Measurements from ENCODE around the gene SKI. TPM values are rescaled to one million over a fixed set of nuclear protein-coding genes. Genes with fewer than 3 reads are reported as not detected.

Gene SKI
- total and polyA plus RNA-seq, 9 of the 15 experiments (the other 6 are each of a cell fraction or from before 2014, with no cell fraction given), result 0.10 to 60.5 (median 4.6) TPM

DNA sequence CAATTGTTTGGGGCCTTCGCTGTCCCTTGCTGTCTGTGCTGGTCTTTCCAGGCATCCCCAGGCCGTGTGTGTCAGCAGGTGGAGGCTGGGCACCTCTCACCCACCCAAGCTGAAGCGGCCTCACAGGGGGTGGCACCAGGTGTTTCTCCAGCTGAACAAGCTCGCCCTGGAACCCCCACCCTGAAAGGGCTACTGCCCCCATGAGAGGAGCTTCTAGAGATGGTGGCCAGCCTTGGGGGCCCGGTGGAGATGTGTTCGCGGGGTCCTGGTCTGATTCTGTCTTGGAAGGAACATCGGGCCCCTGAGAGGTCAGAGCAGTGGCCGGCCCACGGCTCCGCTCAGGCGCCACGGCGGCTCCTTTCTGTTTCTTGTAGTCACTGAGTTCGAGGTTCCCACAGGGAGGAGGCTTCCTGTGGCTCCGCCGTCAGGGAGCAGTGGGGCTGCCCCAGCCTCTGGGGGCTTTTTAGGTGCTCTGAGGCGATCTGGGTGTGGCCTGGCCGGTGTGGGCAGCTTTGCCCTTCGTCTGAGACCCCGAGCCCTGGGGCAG is 46.9 kb downstream of the SKI start:
- peaks cover 98% of the 10 kb centered on the region for H3K79me2 ChIP-seq (ENCODE audit: control insufficient read depth, insufficient read depth, low read length)
- in situ Hi-C loops (cut with MboI) (no loop called here), intact Hi-C loops (cut with micrococcal nuclease) (no loop called here)
- DNase-seq (ENCODE audit: extremely low read depth in 1 of 4, low spot score in 3 of 4), result no peak
- ChIA-PET CTCF (ENCODE audit: low intra/inter-chr PET ratio) (no interaction called here), POLR2A (interaction anchor here (0.6 to 1.8 kb wide), 4 partner anchors 9 to 40 kb away, joined by 3 to 6 read pairs (median 4); no protein-coding TSS in a partner anchor)
- peaks cover 16% of the 10 kb centered on the region for H3K9me1 ChIP-seq (ENCODE audit: control insufficient read depth, insufficient read depth, low read length)
- H2AFZ ChIP-seq (ENCODE audit: low read depth, low read length), result no peak overlapping the region
- ATAC-seq, result no peak; the same call in 1 of the 3 replicates
- FAIRE-seq, result no peak
- peaks cover 2% of the 10 kb centered on the region for H3K9me3 ChIP-seq (replicated peaks; ENCODE audit: control insufficient read depth, insufficient read depth, low read depth, low read length)
- no TSS peak for BruUV-seq (replicated peaks)
- H3K4me1 ChIP-seq (replicated peaks in 1 of 2; ENCODE audit: control insufficient read depth in 2 of 2, insufficient read depth in 2 of 2, low read length in 2 of 2), result peaks cover 27 to 83% of the 10 kb centered on the region in 2 experiments
- no peak overlapping the region for H3K27ac ChIP-seq (ENCODE audit: extremely low read depth, low read depth, low read length)
- no peak overlapping the region for H3K4me2 ChIP-seq (ENCODE audit: insufficient read depth, low read length)
- H3K4me3 ChIP-seq, result no peak overlapping the region
- TF ChIP-seq, protein P1, sequence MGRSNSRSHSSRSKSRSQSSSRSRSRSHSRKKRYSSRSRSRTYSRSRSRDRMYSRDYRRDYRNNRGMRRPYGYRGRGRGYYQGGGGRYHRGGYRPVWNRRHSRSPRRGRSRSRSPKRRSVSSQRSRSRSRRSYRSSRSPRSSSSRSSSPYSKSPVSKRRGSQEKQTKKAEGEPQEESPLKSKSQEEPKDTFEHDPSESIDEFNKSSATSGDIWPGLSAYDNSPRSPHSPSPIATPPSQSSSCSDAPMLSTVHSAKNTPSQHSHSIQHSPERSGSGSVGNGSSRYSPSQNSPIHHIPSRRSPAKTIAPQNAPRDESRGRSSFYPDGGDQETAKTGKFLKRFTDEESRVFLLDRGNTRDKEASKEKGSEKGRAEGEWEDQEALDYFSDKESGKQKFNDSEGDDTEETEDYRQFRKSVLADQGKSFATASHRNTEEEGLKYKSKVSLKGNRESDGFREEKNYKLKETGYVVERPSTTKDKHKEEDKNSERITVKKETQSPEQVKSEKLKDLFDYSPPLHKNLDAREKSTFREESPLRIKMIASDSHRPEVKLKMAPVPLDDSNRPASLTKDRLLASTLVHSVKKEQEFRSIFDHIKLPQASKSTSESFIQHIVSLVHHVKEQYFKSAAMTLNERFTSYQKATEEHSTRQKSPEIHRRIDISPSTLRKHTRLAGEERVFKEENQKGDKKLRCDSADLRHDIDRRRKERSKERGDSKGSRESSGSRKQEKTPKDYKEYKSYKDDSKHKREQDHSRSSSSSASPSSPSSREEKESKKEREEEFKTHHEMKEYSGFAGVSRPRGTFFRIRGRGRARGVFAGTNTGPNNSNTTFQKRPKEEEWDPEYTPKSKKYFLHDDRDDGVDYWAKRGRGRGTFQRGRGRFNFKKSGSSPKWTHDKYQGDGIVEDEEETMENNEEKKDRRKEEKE (IDR thresholded peaks at IDR 0.05; ENCODE audit: borderline replicate concordance in 1 of 2, control insufficient read depth in 1 of 2, low read depth in 2 of 2, low read length in 1 of 2), result no peak
- TF ChIP-seq ZNF589 (CRISPR knock-in tag; IDR thresholded peaks at IDR 0.05; ENCODE audit: low read depth), result no peak
- TF ChIP-seq, protein P2, sequence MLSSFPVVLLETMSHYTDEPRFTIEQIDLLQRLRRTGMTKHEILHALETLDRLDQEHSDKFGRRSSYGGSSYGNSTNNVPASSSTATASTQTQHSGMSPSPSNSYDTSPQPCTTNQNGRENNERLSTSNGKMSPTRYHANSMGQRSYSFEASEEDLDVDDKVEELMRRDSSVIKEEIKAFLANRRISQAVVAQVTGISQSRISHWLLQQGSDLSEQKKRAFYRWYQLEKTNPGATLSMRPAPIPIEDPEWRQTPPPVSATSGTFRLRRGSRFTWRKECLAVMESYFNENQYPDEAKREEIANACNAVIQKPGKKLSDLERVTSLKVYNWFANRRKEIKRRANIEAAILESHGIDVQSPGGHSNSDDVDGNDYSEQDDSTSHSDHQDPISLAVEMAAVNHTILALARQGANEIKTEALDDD (IDR thresholded peaks at IDR 0.05), result no peak
- TF ChIP-seq ZNF75A (CRISPR knock-in tag; IDR thresholded peaks at IDR 0.05), result no peak
- peak; percentile 92 for TF ChIP-seq ZBTB33 (CRISPR knock-in tag; IDR thresholded peaks at IDR 0.05)
- H3K9ac ChIP-seq (ENCODE audit: insufficient read depth in 1 of 2, low read depth in 2 of 2, low read length in 2 of 2), result peak overlapping the region in 1 of 2 experiments; percentile 31; a peak in 1 of 4 replicates
- 76% methylated on average over 21 of the region's 21 CpGs for WGBS (ENCODE audit: insufficient coverage, low coverage, missing lambda C conversion rate)
- peaks cover 17% of the 10 kb centered on the region; the same call in 2 of the 3 replicates for H3K36me3 ChIP-seq (ENCODE audit: control insufficient read depth, insufficient read depth, low read length)
- H4K20me1 ChIP-seq (replicated peaks; ENCODE audit: control insufficient read depth, insufficient read depth, low read length), result peaks cover 46% of the 10 kb centered on the region; the same call in 1 of the 2 replicates
- no peaks in the 10 kb centered on the region for H3K27me3 ChIP-seq (ENCODE audit: control insufficient read depth in 2 of 2, insufficient read depth in 2 of 2, low read length in 2 of 2)

Measured in K562 (cell line).